Endothelial cell of umbilical vein (primary cell): Measurements from ENCODE around the gene ADRA2C. TPM values are rescaled to one million over a fixed set of nuclear protein-coding genes. Genes with fewer than 3 reads are reported as not detected.

Source experiments
- BruUV-seq: library from RNA; stranded (reverse); fragments of 400-500 nt; replicated peaks from 2 replicates; lab custom pipeline; 2021; lab: Mats Ljungman, UMichigan
- CTCF ChIA-PET: fragments of 300-600, 350-600 bp; sonication (Branson Sonifier 250); formaldehyde crosslinking; loops from one replicate; lab custom pipeline; 2021; ENCODE audit warnings: antibody characterized with exemption, inconsistent platforms; lab: Charles Lee
- POLR2A ChIA-PET: fragments of 300-600, 350-600 bp; sonication (Branson Sonifier 250); formaldehyde crosslinking; loops from one replicate; lab custom pipeline; 2021; ENCODE audit warnings: antibody characterized with exemption, inconsistent platforms; lab: Charles Lee
- DNase-seq: peaks from one replicate; pipeline ENCODE4 v3.0.0-alpha.2; 2011; ENCODE audit warnings: low read depth, low spot score
- FAIRE-seq: peaks from 2 replicates; lab custom pipeline; 2011; peaks lifted over from hg19 to GRCh38; lab: Jason Lieb, UNC
- H2AFZ ChIP-seq: 2 replicates; pipeline ENCODE4 v1.6.0; 2012; ENCODE audit warnings: low read depth, low read length, control low read depth, inconsistent platforms
- H3K27ac ChIP-seq: 2 replicates; pipeline ENCODE4 v1.5.1; 2011; ENCODE audit warnings: low read depth, mild to moderate bottlenecking, control low read depth, low read length, moderate library complexity; ENCODE audit not compliant: insufficient read depth
- H3K27me3 ChIP-seq, 2 experiments: 2 replicates each; pipeline versions ENCODE4 v1.6.0 to v1.6.1; 2011; ENCODE audit warnings: low read length in 2 of 2, mixed read lengths in 1 of 2; ENCODE audit not compliant: control insufficient read depth in 2 of 2, insufficient read depth in 2 of 2
- H3K36me3 ChIP-seq, 2 experiments: 2 replicates in 1 of 2; 3 replicates in 1 of 2; pipeline ENCODE4 v1.5.1; 2011; ENCODE audit warnings: low read length in 2 of 2, mild to moderate bottlenecking in 1 of 2, moderate library complexity in 1 of 2; ENCODE audit not compliant: control insufficient read depth in 2 of 2, insufficient read depth in 2 of 2; ENCODE audit errors: extremely low read depth in 1 of 2
- H3K4me1 ChIP-seq: 3 replicates; pipeline ENCODE4 v1.5.1; 2011; ENCODE audit warnings: mild to moderate bottlenecking, low read length; ENCODE audit not compliant: control insufficient read depth, insufficient read depth; ENCODE audit errors: extremely low read depth
- H3K4me2 ChIP-seq: 2 replicates; pipeline ENCODE4 v1.6.1; 2011; ENCODE audit warnings: low read length, control low read depth, mixed read lengths; ENCODE audit not compliant: insufficient read depth
- H3K4me3 ChIP-seq, 3 experiments: fragments of 200-600 bp in 1 of 3; sonication (generic), shearing (Covaris generic) in 1 of 3; replicated peaks in 1 of 3; 2 replicates each; pipeline ENCODE4 v1.5.1; 2011 to 2016; ENCODE audit warnings: control low read depth in 3 of 3, low read length in 3 of 3, mild to moderate bottlenecking in 2 of 3, inconsistent platforms in 1 of 3, low read depth in 1 of 3, moderate library complexity in 1 of 3; ENCODE audit not compliant: insufficient read depth in 1 of 3
- H3K79me2 ChIP-seq: 2 replicates; pipeline ENCODE4 v1.6.0; 2012; ENCODE audit warnings: low read length, inconsistent platforms; ENCODE audit not compliant: control insufficient read depth, insufficient read depth
- H3K9ac ChIP-seq: replicated peaks from 2 replicates; pipeline ENCODE3; 2011; ENCODE audit warnings: low read length, control low read depth; ENCODE audit not compliant: insufficient read depth; ENCODE audit errors: extremely low read depth
- H3K9me1 ChIP-seq: replicated peaks from 3 replicates; pipeline ENCODE4 v1.6.0; 2011; ENCODE audit warnings: mild to moderate bottlenecking, low read length; ENCODE audit not compliant: control insufficient read depth, insufficient read depth; ENCODE audit errors: extremely low read depth
- H3K9me3 ChIP-seq: replicated peaks from 2 replicates; pipeline ENCODE4 v1.5.1; 2012; ENCODE audit warnings: low read length, inconsistent platforms; ENCODE audit not compliant: control insufficient read depth, insufficient read depth
- H4K20me1 ChIP-seq: replicated peaks from 2 replicates; pipeline ENCODE3; 2011; ENCODE audit warnings: mild to moderate bottlenecking, low read length; ENCODE audit not compliant: control insufficient read depth, insufficient read depth; ENCODE audit errors: extremely low read depth
- EZH2 ChIP-seq: IDR thresholded peaks from 2 replicates; pipeline ENCODE4 v1.6.1; 2012; ENCODE audit warnings: borderline replicate concordance, low read depth, mild to moderate bottlenecking, moderate library complexity, low read length, inconsistent platforms; ENCODE audit not compliant: severe bottlenecking
- FOS ChIP-seq: IDR thresholded peaks from 2 replicates; pipeline ENCODE4 v1.6.1; 2011; ENCODE audit warnings: mild to moderate bottlenecking, low read length, moderate library complexity, borderline replicate concordance; ENCODE audit not compliant: insufficient read depth
- GATA2 ChIP-seq: IDR thresholded peaks from 2 replicates; pipeline ENCODE4 v1.7.0; 2011; ENCODE audit warnings: low read depth, mild to moderate bottlenecking, moderate library complexity, mixed read lengths, low read length; ENCODE audit not compliant: insufficient read length, insufficient read depth
- JUN ChIP-seq: IDR thresholded peaks from 2 replicates; pipeline ENCODE4 v1.6.1; 2011; ENCODE audit warnings: borderline replicate concordance, low read depth; ENCODE audit not compliant: insufficient read length, insufficient read depth
- MAX ChIP-seq: IDR thresholded peaks from 2 replicates; pipeline ENCODE4 v1.6.1; 2011; ENCODE audit not compliant: insufficient read depth, insufficient read length
- MYC ChIP-seq: IDR thresholded peaks from one replicate; pipeline ENCODE4 v1.6.1; 2011; ENCODE audit warnings: mild to moderate bottlenecking, low read depth, low read length
- POLR2A ChIP-seq: IDR thresholded peaks from 2 replicates; pipeline ENCODE4 v1.6.1; 2012; ENCODE audit warnings: low read depth, mild to moderate bottlenecking, control low read depth, low read length
- POLR2AphosphoS5 ChIP-seq: IDR thresholded peaks from 2 replicates; pipeline ENCODE4 v1.6.1; 2012; ENCODE audit warnings: low read depth, mild to moderate bottlenecking, control low read depth, low read length, moderate library complexity; ENCODE audit not compliant: insufficient read depth
- dilution Hi-C: fragments of 300-500 bp; cut with MboI; formaldehyde crosslinking; loops from one replicate; pipeline ENCODE4 v1.15.0; 2019; ENCODE audit warnings: low sequenced_read_pairs; ENCODE audit not compliant: extremely low pct_ligation_motif_present
- intact Hi-C: fragments of 100-400 bp; cut with micrococcal nuclease; formaldehyde crosslinking; loops from one replicate; pipeline ENCODE4 v1.10.0; 2022
- polyA plus RNA-seq, 4 experiments: library from polyadenylated mRNA; depleted of rRNA in 3 of 4; stranded (reverse) in 3 of 4; unstranded in 1 of 4; fragments of >200 nt; gene quantifications; 2 replicates each; pipeline versions ENCODE4 v1.2.1 to v1.2.3, GENCODE V29; 2011 to 2012; ENCODE audit warnings: missing spikeins in 1 of 4
- total RNA-seq: library from RNA; stranded (reverse); gene quantifications from 2 replicates; pipeline ENCODE4 v1.2.3, GENCODE V29; 2021
- TF ChIP-seq, protein P1 (sequence below), 2 donors: IDR thresholded peaks; 1 replicate in 1 of 2; 2 replicates in 1 of 2; pipeline ENCODE4 v1.5.1; 2011; ENCODE audit warnings: low read length in 2 of 2, mild to moderate bottlenecking in 2 of 2, moderate library complexity in 2 of 2, control low read depth in 1 of 2, inconsistent platforms in 1 of 2, low read depth in 1 of 2; ENCODE audit not compliant: insufficient read depth in 1 of 2; ENCODE audit errors: extremely low read depth in 1 of 2

Gene ADRA2C
- total and polyA plus RNA-seq, 2 donors (not counting 3 experiments of a cell fraction or from before 2014, with no cell fraction given) = 0.03 to 0.40 TPM

DNA sequence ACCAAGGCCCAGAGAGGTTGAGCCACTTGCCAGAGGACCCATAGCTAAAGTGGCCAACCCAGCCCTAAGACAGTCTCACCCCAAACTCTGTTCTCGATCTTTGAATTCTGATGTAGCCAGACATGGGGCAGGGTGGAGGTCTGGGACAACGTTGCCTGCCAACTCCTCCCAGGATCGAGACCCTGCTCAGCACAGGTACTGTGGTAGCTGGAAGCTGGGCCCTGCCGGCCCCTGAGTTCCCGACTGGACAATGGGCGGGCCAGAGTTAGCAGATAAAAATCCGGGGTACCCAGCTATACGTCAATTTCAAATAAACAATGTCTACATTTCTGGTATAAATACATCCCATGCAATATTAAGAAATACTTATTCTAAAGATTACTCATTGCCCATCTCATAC lies 35.3 kb downstream of the ADRA2C start:
- intact Hi-C loops (no loop called here), dilution Hi-C loops (no loop called here)
- no peak for DNase-seq
- H4K20me1 ChIP-seq = no peaks in the 10 kb centered on the region
- H3K4me1 ChIP-seq = no peaks in the 10 kb centered on the region
- POLR2A ChIA-PET = no interaction called here
- no TSS peak for BruUV-seq
- H3K9ac ChIP-seq = no peak overlapping the region
- H3K36me3 ChIP-seq = no peaks in the 10 kb centered on the region
- no peaks in the 10 kb centered on the region for H3K9me1 ChIP-seq
- CTCF ChIA-PET = interaction anchor here (1.1 kb wide), 1 partner anchor 79 kb away, joined by 3 read pairs; no protein-coding TSS in a partner anchor
- H3K27me3 ChIP-seq = no peaks in the 10 kb centered on the region
- no peak overlapping the region for H3K4me2 ChIP-seq
- no peak overlapping the region for H2AFZ ChIP-seq
- H3K9me3 ChIP-seq = no peaks in the 10 kb centered on the region
- no peak overlapping the region for H3K4me3 ChIP-seq
- no peak for FAIRE-seq
- TF ChIP-seq EZH2 (no peak), GATA2 (no peak), POLR2A (no peak), MYC (no peak), MAX (no peak), FOS (no peak), POLR2AphosphoS5 (no peak), JUN (no peak)
- TF ChIP-seq, protein P1, sequence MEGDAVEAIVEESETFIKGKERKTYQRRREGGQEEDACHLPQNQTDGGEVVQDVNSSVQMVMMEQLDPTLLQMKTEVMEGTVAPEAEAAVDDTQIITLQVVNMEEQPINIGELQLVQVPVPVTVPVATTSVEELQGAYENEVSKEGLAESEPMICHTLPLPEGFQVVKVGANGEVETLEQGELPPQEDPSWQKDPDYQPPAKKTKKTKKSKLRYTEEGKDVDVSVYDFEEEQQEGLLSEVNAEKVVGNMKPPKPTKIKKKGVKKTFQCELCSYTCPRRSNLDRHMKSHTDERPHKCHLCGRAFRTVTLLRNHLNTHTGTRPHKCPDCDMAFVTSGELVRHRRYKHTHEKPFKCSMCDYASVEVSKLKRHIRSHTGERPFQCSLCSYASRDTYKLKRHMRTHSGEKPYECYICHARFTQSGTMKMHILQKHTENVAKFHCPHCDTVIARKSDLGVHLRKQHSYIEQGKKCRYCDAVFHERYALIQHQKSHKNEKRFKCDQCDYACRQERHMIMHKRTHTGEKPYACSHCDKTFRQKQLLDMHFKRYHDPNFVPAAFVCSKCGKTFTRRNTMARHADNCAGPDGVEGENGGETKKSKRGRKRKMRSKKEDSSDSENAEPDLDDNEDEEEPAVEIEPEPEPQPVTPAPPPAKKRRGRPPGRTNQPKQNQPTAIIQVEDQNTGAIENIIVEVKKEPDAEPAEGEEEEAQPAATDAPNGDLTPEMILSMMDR (IDR thresholded peaks at IDR 0.05; ENCODE audit: extremely low read depth in 1 of 2, insufficient read depth in 1 of 2, low read depth in 1 of 2, low read length in 2 of 2) = no peak
- no peak overlapping the region for H3K27ac ChIP-seq
- H3K79me2 ChIP-seq = no peaks in the 10 kb centered on the region
